ENCODE measurements around the gene ZNF366.

ZNF366 gene

DNA sequence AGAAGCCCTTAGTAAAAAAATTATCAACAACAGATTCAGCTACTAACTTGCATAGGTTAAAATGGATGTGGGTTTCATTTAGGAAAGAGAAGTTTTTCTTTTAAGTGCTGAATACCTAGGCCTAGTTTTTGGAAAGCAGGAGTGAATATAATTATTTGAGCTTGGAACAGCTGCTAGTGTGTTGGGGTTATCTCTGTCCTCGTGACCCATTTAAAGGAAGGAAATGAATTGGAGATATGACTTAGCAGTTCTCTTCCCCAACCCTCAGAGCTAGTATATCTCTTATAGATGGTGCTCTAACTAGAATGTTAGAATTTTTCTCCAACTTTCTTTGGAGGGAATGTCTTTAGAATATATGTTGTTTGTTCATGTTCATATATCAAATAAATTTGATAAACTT is 38.6 kb downstream of the ZNF366 start:
- H3K4me3 ChIP-seq (ENCODE audit: low read depth, low read length), result no peak overlapping the region

DNA sequence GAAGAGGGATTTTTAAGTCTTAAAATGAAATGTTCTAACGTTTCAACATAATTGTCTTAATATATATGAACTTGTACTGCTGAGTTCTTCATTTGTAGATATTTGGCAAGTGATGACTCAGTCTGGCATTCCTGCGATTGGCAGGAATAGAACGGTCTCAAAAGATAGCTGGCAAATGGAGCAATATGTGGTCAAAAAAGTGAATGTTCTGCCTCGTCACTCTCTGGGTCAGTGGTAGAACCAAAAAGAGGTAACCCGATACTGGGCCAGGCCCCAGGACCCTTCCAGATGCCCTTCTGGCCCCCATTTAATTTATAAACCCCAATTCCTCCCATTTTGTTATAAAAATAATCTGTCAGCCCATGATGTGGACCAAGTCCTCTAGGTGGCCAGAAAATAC is 39.2 kb downstream of the ZNF366 start:
- H3K4me3 ChIP-seq (ENCODE audit: low read depth, low read length), result no peak overlapping the region

DNA sequence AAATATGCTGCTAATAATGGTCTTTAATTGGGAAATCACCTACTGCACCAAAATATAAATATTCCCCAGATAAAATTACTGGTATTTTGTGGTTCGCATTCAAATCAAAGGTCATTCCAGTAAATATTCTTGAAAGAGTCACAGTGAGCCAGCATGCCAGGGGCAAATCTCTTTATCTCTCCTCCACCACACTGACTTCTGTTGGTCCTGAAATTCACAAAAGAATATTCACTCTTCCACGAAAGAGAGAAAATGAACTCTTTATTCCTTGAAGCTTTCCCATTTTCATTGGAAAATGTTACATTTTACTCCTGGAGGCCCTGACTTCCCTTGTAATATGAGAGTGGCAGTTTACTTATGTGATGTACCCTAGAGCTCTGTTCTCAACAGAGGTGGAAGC is 39.7 kb downstream of the ZNF366 start:
- no peak overlapping the region for H3K4me3 ChIP-seq (ENCODE audit: low read depth, low read length)

DNA sequence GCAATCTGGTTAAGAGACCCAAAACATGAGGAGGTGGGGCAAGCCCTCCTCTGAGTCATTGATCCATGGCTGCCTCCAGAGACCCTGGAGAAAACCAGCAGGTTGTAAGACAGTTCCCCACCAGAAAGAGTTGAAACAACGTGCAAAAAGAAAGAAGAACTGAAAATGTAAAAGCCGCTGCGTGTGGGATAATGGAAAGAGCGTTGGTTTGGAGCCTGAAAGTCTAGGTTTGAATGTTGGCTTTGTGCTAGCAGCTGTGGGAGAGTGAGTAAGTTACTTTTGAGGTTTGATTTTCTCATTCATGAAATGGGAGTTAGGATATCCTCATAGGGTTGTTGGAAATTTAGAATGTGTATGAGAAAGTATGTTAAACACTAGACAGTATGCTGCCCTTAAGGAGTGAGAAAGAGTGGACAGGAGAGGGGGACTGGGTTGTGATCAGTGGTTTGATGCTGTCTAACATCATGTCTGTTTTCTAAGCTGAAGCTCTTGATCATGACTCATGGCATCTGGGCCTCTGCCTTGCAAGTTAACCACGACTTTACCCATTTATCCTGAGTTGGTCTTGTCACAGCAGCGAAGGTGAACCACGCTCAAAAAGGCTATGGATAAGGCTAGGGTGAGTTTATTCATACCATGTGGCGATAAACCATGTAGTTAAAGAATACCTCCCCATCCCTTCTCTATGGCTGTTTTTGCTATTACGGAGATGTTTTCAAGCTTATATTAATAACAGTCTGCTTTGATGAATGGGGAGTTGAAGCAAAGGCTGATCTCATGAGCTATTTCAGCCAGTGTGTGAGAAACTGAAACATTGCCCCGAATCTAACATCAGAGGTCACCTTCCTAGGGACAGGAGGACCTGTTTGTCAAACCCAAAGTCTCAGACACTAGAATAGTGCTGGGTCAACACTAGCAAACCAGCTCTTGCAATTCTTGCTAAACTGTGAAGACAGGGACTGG is 41.3 kb downstream of the ZNF366 start:
- H3K4me3 ChIP-seq (ENCODE audit: low read depth, low read length), result no peak overlapping the region

DNA sequence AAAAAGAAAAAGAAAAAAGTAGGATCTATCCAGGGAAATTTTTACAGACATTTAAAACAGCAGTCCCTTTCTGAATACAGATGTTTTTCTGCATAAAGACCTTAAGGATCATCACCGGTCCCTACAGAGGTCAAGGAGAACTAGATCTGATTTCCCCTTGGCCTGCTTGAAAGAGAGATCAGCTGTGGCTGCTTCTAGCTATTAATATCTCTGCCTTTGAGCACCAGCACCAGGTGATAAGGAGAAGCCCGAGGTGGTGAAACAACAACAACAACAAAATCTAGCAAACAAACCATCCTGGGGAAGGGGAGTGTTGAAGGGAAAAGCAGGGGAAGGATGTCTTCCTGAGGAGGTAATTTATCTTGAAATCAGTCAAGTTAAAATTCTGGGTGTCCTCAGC is 42.1 kb downstream of the ZNF366 start:
- H3K4me3 ChIP-seq (ENCODE audit: low read depth, low read length), result no peak overlapping the region

DNA sequence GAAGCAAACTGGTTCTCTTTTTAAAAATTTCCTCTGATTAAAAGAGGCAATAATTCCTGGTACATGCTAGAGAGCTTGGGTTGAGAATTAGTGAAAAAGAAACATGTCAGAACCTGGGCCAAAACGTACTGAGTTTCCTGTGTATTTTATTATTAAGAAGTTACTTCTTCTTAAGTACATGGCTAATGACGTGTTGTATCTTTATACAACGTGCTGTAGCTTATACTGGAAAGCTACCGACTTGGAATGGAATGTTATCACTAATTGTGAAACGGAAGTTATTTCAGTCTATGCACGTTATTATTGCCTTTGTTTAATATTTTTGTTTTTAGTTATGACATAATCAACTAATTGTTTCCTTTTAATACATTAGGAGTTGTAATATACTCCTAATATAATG is 43.1 kb downstream of the ZNF366 start:
- H3K4me3 ChIP-seq (ENCODE audit: low read depth, low read length), result no peak overlapping the region

DNA sequence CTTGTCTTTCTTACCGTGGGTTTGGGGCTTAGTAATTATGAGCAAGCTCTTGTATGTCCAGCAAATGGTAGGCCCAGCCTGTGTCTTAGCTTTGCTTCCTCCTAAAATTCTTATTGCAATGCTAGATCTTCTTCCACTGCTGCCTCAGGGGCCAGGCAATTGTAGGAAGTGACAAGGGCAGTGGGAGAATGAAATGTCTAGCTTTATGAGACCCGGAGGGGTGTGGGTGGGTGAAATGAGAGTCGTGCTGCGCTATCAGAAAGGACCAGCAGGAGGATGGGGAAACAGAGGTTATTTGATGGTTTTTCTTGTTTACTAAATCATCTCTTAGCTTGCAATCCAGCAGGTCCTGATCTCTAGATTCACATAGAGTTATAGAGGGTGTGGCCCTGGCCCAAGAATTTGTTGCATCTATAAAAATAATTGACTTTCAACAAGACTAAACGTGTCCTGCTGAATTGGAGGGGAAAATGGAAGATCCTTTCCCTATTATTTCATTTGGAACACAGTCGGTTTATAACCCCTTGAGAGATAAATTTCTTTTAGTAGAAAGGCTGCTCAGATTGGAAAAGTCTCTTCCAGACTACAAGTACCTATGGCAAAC is 43.7 kb downstream of the ZNF366 start:
- no peak overlapping the region for H3K4me3 ChIP-seq (ENCODE audit: low read depth, low read length)

DNA sequence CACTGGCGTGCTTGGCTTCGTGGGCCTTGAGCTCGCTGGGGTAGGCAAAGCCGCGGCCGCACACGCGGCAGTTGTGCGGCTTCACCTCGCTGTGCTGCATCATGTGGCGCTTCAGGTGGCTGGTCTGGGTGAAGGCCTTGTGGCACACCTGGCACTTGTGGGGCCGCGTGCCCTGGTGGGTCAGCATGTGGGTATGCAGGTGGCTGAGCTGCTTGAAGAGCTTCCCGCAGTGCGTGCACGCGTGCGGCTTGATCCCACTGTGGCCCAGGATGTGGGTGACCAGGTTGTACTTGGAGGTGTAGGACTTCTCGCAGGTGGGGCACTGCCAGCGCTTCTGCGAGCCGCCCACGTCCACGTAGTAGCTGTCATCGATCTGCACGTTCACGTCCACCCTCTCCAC is 46.8 kb downstream of the ZNF366 start:
- no peak overlapping the region for H3K4me3 ChIP-seq (ENCODE audit: low read depth, low read length)

DNA sequence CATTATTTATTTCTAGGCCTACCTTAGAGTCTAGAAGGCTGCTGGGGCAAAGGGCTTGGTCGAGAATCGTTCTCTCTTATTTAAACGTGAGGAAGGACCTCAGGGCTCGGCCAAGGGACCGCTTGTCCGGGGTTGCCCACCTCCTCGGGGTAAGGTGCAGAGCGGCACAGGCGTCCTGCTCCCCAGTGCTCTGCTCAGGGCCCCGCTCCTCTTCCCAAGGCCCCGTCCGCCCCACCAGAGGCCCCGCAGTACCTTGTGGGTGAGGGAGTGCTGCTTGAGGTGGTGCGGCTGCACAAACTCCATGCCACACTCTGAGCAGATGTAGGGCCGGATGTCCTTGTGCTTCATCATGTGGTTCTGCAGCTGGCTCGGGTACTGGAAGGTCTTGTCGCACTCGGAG is 47.3 kb downstream of the ZNF366 start:
- H3K4me3 ChIP-seq (ENCODE audit: low read depth, low read length), result no peak overlapping the region

DNA sequence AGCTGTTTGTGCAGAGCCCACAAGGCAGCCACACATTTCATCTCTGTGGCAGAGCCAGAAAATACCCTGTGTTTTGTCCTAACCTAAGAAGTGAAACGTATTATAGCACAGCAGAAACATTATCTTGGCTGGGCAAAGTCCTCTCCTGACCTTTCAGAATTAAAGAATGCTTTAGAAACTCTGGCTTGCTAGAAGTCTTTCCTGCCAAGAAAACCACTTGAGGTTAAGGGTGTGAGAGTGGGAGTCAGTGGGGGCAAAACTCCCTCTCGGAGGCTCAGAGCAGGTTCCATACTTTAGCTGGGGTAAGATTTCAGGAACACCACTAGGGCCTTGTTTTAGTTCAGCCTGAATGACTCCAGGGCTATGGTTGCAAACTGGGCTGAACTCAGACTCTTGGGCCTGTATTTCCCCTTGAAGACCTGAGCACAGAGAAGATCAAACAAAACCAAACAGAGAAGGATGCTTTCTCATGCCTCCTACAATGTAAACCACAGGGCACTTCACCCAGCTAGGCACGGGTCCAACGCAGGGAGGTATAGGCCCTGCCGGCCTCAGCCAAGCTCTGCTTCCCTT is 48.0 kb downstream of the ZNF366 start:
- no peak overlapping the region for H3K4me3 ChIP-seq (ENCODE audit: low read depth, low read length)

DNA sequence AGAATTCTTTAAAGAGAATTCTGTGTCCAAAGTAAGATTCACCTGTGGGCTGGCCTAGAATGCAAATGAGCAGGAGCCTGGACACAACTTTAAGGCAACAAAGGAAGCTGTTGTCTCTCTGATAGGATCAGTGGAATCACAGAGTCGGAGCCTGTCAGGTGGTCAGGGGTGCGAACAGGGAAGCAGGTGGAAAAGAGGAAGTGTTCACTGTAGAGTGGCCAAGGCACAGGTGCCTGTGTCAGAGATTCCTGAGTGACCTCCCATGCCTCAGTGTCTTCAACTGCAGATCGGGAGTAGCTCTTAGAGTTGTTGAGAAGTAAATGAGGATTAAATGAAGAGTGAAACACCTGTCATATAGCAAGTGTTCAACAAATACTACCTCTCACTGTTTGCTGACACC is 48.8 kb downstream of the ZNF366 start:
- no peak overlapping the region for H3K4me3 ChIP-seq (ENCODE audit: low read depth, low read length)

DNA sequence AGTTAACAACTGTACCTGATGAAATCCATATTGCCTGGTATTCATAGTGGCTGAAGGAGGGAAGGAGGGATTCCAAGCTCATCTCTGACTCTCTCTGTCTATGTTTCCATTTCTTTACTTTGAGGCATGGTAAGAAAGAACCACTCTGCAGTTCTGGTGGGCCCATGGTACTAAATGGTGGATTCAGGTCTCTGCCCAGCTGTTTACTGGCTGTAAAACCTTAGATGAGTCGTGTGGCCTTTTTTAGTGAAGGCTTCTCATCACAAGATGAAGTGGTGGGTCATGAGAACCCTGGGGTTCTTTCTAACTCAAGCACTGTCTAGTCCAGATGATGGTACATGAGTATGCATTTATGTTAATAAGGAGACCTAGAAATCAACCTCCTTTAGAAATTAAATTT is 49.7 kb downstream of the ZNF366 start:
- H3K4me3 ChIP-seq (ENCODE audit: low read depth, low read length), result no peak overlapping the region

DNA sequence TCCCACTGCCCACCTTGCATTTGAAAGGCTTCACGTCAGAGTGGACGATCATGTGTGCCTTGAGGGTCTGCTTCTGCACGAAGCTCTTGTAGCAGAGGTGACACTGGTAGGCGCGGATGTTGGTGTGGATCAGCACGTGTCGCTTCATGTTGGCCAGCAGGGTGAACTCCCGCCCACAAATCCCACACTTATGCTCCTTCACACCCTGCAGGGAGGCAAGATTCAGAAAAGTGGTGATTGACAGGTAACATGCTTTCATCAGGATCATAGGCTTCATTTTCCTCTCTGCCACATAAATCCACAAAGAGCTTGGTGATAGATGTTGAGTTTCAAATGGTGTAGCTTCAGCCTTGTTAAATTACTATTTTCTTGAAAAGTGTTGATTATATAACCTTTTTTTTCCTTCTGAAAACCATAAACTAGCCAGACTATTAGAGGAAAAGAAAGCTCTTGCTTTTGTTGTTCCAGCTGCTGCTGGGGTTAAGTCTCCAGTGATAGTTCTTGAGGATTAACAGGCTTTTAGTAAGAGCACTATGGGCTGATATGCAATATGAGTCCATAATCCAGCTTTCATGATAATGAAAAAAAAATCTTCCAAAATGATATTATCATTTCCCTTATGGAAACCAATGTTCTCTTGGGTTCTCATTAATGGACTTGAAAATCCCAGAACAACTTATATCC is 50.7 kb downstream of the ZNF366 start:
- no peak overlapping the region for H3K4me3 ChIP-seq (ENCODE audit: low read depth, low read length)

DNA sequence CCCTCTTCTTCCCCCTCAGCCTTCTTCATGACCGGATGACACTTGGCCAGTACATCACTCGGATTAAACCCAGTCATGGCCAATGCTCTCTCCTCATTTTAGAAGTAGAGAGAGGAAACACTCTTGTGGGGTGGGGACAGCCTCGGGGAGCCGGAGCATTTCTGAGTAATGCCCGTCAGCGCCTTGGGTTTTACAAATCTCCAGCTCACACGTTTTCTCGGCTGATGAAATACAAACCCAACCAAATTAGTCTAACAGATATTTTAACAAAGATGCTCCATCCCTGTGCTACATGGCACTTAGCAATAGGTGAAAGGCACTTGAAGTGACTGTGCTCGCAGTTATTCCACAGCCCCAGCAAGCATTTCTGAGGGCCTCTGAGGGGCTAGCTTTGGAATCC is 51.7 kb downstream of the ZNF366 start:
- H3K4me3 ChIP-seq (ENCODE audit: low read depth, low read length), result no peak overlapping the region

DNA sequence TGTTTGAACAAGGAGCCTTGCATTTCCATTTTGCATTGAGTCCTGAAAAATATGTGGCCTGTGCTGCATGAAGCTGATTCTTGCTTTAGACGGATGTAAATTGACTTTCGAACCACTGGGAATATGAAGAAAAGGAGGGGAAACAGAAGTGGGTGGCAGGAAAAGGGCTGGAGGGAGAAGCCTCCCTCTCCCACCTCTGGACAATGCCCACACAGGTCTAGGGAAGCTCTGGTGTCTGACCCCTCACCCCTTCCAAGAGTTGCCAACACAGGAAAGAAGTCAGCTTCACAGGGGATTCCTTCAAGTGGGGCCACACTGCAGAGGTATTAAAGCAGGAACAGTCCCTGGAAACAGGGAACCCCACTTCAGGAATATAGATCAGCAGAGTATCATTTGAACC is 52.2 kb downstream of the ZNF366 start:
- no peak overlapping the region for H3K4me3 ChIP-seq (ENCODE audit: low read depth, low read length)

DNA sequence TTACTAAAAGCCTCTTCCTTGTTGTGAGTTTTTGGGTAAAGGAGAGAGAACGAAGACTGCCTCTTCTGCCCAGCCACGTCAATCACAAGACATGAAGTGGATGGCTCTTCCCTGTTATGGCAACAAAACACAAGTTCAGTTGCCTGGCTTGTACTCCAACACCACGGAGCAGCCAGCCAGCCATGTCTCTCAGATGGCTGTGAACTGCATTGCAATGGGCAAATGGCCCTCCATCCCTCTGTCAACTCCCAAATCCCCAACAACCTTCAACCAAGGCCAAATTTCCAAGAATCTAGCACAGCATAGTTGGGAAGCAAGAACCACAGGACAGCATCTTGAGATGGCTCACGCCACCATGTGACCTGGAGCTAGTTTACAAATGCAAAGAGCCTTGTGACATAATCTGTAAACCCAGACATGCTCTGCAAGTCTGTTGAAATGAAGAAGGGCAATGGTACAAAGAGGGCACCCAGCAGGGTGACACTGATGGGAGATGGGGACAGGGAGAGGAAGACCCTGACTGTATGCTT is 53.9 kb downstream of the ZNF366 start:
- H3K4me3 ChIP-seq (ENCODE audit: low read depth, low read length), result no peak overlapping the region

DNA sequence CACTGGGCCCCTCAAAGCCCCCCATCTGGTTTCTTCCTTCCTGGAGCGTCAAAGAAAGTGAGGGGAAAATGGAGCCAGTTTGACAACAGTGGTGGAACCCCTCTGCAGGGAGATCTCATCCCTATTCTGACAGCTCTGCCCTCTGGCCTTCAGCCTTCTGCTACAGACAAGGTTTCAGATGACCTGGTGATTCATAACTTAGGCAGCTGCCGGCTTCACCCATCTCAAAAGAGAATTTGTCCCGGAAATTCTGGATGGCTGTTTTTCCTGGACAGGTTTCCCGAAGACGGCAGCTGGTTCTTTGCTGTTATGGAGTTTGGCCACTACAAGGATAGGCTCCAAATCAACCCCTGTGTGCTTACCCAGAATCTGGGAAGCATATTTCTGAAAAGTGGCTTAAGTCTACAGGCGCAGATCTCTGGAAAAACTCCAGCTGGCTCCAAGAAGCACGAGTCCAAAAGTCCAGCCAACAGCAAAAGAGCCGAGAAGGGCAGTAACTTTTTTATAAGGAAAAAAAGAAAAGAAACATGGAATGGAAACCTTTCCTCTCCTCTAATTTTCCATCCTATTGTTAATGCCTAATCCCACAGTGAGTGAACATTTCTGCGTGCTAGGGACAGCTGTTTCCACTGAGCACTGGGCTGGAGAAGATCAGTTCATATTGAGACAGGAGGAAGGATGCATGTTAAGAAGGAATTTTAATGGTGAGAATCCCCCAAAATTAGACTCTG is 54.5 kb downstream of the ZNF366 start:
- no peak overlapping the region for H3K4me3 ChIP-seq (ENCODE audit: low read depth, low read length)

DNA sequence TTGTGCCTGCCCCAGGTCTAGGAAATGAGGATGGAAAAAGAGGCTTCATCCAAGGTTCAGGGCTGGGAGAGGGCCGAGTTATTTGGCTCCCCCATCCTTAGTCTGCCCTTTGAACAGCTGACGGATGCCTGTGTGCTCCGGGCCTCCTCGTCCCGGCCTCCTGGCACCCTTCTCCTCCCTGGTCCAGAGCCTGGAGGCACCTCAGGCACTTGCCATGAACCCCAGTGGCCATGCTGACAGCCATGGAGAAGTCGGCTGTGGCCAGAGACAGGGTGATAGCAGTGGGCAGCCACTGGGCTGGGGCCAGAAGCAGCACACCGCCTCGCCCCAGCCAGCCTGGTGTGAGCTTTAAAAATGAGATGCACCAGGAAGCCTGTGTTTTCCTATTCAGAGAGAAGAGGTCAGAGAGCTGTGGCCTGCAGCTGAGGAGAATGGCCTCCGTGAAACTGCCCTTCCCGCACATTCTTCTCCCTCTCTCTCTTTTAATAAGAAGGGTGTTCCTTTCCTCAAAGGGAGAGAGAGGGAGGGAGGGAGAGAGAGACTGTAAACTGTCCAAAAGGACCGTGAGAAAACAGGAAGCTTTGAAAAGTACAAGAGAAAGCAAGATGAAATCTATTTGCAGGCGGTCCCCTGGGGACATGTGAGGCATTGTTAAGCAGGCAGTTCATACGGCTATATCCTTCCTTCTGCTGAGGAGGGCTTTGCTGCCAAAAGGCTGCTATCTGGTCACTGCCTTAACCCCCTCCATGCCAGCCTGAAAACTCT is 55.3 kb downstream of the ZNF366 start:
- H3K4me3 ChIP-seq (ENCODE audit: low read depth, low read length), result no peak overlapping the region

DNA sequence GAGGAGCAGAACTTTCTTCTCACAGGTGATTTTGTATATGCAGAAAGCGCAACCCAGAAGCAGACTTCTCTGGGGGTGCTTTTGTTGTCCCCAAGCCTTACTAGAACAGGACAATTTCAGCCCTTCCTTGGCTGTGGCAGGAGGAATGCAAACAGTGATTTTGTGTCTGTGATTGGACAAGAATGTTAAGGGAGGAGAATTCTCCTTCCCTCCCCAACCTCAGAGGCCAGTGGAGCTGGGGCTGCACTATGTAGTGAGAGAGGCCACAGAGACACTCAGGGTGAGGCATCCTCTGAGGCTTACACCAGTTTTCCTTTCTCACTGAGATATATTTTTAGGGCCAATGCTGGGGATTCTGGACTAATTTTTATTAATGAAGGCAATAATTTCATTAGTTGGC is 58.8 kb downstream of the ZNF366 start:
- no peak overlapping the region for H3K4me3 ChIP-seq (ENCODE audit: low read depth, low read length)

DNA sequence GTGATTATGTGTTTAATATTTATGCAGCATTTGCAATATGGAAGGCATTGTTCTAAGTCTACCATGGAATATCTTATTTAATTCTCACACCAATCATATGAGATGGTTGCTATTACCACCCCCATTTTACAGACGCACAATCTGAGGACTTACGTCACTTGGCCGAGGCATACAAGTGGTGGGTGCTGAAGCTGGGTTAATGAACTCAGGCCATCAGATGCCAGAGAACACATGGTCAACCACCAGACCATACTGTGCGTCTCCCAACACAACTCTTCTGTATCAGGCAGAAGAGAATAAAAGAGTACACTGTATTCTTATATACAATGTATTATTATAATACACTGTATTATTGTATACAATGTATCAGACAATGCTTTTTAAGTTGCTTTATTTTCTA is 59.5 kb downstream of the ZNF366 start:
- H3K4me3 ChIP-seq (ENCODE audit: low read depth, low read length), result no peak overlapping the region

Data from iPS-11a (cell line).